Measurements from ENCODE around the gene RPL9. TPM values are rescaled to one million over a fixed set of nuclear protein-coding genes. Genes with fewer than 3 reads are reported as not detected.

The RPL9 gene
- total RNA-seq, 1 donor from 2014 or later, result 1,147 TPM

- H3K4me3 Mint-ChIP-seq (ENCODE audit: unreplicated experiment), result no peak overlapping the region
- TF ChIP-seq CTCF (IDR thresholded peaks at IDR 0.05), result no peak
- no peak for DNase-seq (ENCODE audit: extremely low spot score, unreplicated experiment)
- H3K27ac Mint-ChIP-seq (ENCODE audit: unreplicated experiment), result no peak overlapping the region
- peaks cover 30% of the 10 kb centered on the region for H3K4me1 Mint-ChIP-seq (ENCODE audit: unreplicated experiment)
- no peaks in the 10 kb centered on the region for H3K9me3 Mint-ChIP-seq (ENCODE audit: unreplicated experiment)
- H3K27me3 Mint-ChIP-seq (ENCODE audit: unreplicated experiment), result no peaks in the 10 kb centered on the region
- H3K36me3 Mint-ChIP-seq (ENCODE audit: unreplicated experiment), result peaks cover 71% of the 10 kb centered on the region
Observed at GRCh38 chr4:39453738-39454137, 5.0 kb downstream of the RPL9 start.

- H3K27ac Mint-ChIP-seq (ENCODE audit: unreplicated experiment), result no peak overlapping the region
- H3K4me1 Mint-ChIP-seq (ENCODE audit: unreplicated experiment), result peaks cover 26% of the 10 kb centered on the region
- H3K4me3 Mint-ChIP-seq (ENCODE audit: unreplicated experiment), result no peak overlapping the region
- TF ChIP-seq CTCF (IDR thresholded peaks at IDR 0.05), result no peak
- no peaks in the 10 kb centered on the region for H3K9me3 Mint-ChIP-seq (ENCODE audit: unreplicated experiment)
- H3K27me3 Mint-ChIP-seq (ENCODE audit: unreplicated experiment), result no peaks in the 10 kb centered on the region
- no peak for DNase-seq (ENCODE audit: extremely low spot score, unreplicated experiment)
- H3K36me3 Mint-ChIP-seq (ENCODE audit: unreplicated experiment), result peaks cover 66% of the 10 kb centered on the region
Observed at GRCh38 chr4:39452860-39453587, 5.7 kb downstream of the RPL9 start.

- Mint-ChIP-seq H3K27ac (ENCODE audit: unreplicated experiment) (no peak overlapping the region), H3K9me3 (ENCODE audit: unreplicated experiment) (no peaks in the 10 kb centered on the region), H3K4me1 (ENCODE audit: unreplicated experiment) (peaks cover 19% of the 10 kb centered on the region), H3K27me3 (ENCODE audit: unreplicated experiment) (no peaks in the 10 kb centered on the region), H3K4me3 (ENCODE audit: unreplicated experiment) (no peak overlapping the region), H3K36me3 (ENCODE audit: unreplicated experiment) (peaks cover 61% of the 10 kb centered on the region)
- DNase-seq (ENCODE audit: extremely low spot score, unreplicated experiment), result no peak
- no peak for TF ChIP-seq CTCF (IDR thresholded peaks at IDR 0.05)
Observed at GRCh38 chr4:39452153-39452859, 6.4 kb downstream of the RPL9 start.

GRCh38 chr4:39451423-39452023 lies 7.2 kb downstream of the RPL9 start:
- no peaks in the 10 kb centered on the region for H3K27me3 Mint-ChIP-seq (ENCODE audit: unreplicated experiment)
- peaks cover 53% of the 10 kb centered on the region for H3K36me3 Mint-ChIP-seq (ENCODE audit: unreplicated experiment)
- no peaks in the 10 kb centered on the region for H3K9me3 Mint-ChIP-seq (ENCODE audit: unreplicated experiment)
- no peak for DNase-seq (ENCODE audit: extremely low spot score, unreplicated experiment)
- H3K27ac Mint-ChIP-seq (ENCODE audit: unreplicated experiment), result no peak overlapping the region
- H3K4me1 Mint-ChIP-seq (ENCODE audit: unreplicated experiment), result peaks cover 11% of the 10 kb centered on the region
- no peak overlapping the region for H3K4me3 Mint-ChIP-seq (ENCODE audit: unreplicated experiment)
- TF ChIP-seq CTCF (IDR thresholded peaks at IDR 0.05), result no peak

- H3K27me3 Mint-ChIP-seq (ENCODE audit: unreplicated experiment), result no peaks in the 10 kb centered on the region
- no peak overlapping the region for H3K4me3 Mint-ChIP-seq (ENCODE audit: unreplicated experiment)
- H3K9me3 Mint-ChIP-seq (ENCODE audit: unreplicated experiment), result no peaks in the 10 kb centered on the region
- H3K36me3 Mint-ChIP-seq (ENCODE audit: unreplicated experiment), result peaks cover 44% of the 10 kb centered on the region
- no peak overlapping the region for H3K27ac Mint-ChIP-seq (ENCODE audit: unreplicated experiment)
- no peak for TF ChIP-seq CTCF (IDR thresholded peaks at IDR 0.05)
- no peak for DNase-seq (ENCODE audit: extremely low spot score, unreplicated experiment)
- peaks cover 4% of the 10 kb centered on the region for H3K4me1 Mint-ChIP-seq (ENCODE audit: unreplicated experiment)
Observed at GRCh38 chr4:39450618-39451017, 8.1 kb downstream of the RPL9 start.
